Skeletal muscle cell (primary cell): ENCODE measurements around the gene CCDC57.
A peak's percentile ranks its signal among the peaks of the same experiment; 100 is the strongest.

ENCODE experiments used
- DNase-seq: peaks from one replicate; pipeline ENCODE4 v3.0.0-alpha.2; 2010; ENCODE audit warnings: low read depth
- H3K4me3 ChIP-seq: 2 replicates; pipeline ENCODE4 v1.5.1; 2011; ENCODE audit warnings: low read depth, mild to moderate bottlenecking, control low read depth, low read length, moderate library complexity

CCDC57 gene

GRCh38 chr17:82236142-82236971, 23.7 kb upstream of the CCDC57 start:
- H3K4me3 ChIP-seq, result no peak overlapping the region
- DNase-seq, result no peak

DNA sequence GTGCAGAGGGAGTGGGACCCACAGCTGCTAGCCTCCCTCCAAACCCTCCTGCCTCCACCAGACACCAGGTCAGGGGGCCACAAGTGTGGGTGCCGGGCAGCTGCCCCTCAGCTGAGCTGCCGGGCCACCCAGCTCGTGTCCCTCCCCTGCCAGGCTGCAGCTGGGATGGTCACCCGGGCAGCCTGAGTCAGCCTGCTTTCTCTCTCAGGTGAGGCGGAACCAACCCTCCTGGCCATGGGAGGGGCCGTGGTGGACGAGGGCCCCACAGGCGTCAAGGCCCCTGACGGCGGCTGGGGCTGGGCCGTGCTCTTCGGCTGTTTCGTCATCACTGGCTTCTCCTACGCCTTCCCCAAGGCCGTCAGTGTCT, 23.1 kb upstream of the CCDC57 start:
- no peak for DNase-seq
- H3K4me3 ChIP-seq, result no peak overlapping the region

DNA sequence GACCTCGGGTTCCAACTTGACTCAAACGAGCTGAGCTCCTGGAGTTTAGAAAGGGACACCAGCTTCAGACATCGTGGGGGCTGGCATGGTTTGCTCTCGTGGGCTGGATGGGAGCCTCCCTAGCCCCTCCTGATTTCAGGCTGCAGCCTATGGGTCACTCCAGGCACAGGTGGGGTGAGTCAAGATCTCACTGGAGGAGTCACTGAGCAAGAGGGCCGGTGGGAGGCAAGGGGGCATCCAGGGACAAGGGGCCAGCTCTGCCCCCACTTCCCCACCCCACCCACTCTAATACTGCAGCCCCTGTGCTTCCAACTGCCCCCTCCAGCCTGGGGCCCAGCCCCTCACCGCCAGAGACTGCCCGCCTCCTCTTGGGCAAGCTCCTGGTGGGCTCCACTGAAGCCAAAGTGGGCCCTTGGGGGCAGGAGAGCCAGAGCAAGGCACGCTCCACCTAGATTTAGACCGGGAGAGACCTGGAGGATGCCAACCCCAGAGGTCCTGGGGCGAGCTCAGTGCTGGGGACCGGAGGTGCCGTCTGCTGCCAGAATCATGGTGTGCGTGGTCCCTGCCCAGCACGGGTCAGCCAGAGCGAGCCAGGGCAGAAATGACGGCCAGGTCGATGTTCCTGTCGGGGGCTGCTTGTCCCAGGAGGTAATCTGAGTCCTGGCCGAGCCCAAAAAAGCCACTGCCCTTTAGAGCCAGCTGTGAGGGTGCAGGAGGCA, 22.6 kb upstream of the CCDC57 start:
- H3K4me3 ChIP-seq, result no peak overlapping the region
- DNase-seq, result no peak

- H3K4me3 ChIP-seq, result no peak overlapping the region
- DNase-seq, result no peak
These were observed 21.8 kb upstream of the CCDC57 start for GRCh38 chr17:82234211-82235055.

DNA sequence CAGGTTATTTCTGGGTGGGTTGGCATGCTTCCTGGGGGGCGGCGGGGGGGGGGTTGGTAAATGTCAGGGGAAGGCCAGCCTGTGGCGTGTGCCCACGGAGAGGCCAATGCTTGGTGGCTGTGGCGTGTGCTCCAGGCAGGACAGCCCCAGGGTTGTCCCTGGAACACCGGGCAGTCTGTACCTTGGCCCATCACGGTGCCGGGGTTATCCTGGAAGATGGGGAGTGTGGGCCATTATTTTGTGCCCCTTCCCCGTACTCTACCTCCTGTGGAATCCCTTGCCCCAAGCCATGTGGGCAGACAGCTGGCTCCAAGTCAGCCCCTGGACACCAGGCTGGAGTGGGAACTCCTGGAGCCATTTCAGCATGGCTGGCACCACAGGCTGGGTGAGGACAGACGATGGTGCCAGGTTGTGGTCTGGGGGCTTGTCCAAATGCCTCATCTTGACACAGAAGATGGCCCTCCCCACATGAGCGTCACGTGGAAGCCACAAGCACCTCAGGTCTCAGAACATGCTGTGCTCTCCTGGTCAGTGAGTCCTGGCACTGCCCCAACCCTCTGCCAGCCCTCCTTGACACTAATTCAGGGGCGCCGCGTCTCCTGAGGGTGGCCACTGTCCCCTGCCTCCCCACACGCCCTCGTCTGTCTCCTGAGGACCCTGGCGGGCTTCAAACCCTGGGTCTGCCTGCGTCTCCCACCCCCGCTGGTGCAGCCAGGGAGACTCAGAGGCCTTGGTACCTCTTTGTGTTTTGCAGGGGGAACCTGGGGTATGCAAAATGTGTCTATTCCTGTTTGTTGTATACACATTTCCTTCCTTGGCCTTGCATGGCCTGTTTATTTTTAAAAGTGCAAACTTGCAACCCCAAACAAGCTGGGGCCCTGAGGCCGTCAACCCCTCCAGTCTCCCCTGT, 20.5 kb upstream of the CCDC57 start:
- no peak overlapping the region for H3K4me3 ChIP-seq
- DNase-seq, result no peak

DNA sequence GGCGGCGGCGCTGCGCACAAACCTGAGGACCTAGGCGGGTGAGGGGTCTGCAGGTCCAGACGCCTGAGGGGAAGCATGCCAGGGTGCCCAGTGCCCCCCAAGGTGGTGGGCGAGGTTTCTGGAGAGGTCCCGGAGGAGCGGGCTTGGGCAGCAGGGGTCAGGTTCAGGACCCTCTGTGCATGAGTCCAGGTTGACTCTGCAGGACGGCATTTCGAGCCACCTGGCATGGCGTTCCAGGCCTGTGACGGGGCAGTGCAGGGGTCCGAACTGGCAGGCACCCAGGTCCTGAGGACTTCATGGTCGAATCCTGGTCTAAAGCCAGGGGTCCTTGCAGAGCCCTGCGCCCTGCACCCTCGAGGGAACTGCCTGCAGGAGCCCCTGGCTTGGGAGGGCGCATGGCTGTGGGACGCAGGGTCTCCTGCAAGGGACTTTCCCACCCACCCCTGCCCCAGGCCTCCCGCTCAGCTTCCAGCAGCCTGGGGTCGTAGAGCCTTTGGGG, 19.7 kb upstream of the CCDC57 start:
- peak overlapping the region; percentile 93 for H3K4me3 ChIP-seq

GRCh38 chr17:82231562-82232321, 19.1 kb upstream of the CCDC57 start:
- H3K4me3 ChIP-seq, result peak overlapping the region; percentile 93
- DNase-seq, result no peak

More for the DNA sequence above, 19.7 kb upstream of the CCDC57 start:
- no peak for DNase-seq

- no peak for DNase-seq
- H3K4me3 ChIP-seq, result peak overlapping the region; percentile 93
These were observed 18.6 kb upstream of the CCDC57 start for GRCh38 chr17:82231312-82231561.

GRCh38 chr17:82230609-82231311, 18.1 kb upstream of the CCDC57 start:
- peak overlapping the region; percentile 93 for H3K4me3 ChIP-seq
- DNase-seq, result peak; percentile 73

- DNase-seq, result no peak
- peak overlapping the region; percentile 93 for H3K4me3 ChIP-seq
These were observed 17.3 kb upstream of the CCDC57 start for GRCh38 chr17:82229698-82230608.

GRCh38 chr17:82228842-82229697, 16.4 kb upstream of the CCDC57 start, which contains the start of gene SLC16A3:
Gene SLC16A3 (plus strand): TSS chr17:82229042. CDS start chr17:82236009, 6,967 bp downstream.
- peak within 1 kb of the TSS; percentile 93 for H3K4me3 ChIP-seq
- DNase-seq, result no peak

DNA sequence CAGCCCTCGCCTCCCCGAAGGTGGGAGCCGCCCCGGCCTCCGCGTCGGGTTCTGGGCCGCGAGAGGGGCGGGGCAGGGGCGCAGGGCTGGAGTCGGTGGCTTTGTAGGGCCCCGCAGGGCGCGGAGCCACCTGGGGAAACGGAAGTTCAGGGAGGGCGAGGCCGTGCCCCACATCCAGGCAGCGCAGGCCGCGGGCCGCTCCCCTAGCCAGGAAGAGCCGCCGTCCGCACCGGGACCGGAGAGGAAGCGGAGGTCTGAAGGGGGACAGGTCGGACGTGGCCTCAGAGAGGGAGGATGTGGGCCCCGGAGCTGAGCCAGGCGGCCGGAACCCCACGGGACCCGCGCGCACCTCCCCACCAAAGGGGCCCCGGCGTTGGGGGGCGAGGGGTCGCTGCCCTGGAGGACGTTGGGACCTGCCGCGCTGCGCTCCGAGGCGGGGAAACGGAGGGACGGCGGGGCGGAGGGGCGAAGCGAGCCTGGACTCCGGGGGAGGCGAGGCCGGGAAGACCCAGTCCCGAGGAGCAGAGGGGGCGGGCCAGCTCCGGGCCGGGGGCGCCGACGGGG, 15.7 kb upstream of the CCDC57 start:
- DNase-seq, result no peak
- H3K4me3 ChIP-seq, result peak overlapping the region; percentile 55

DNA sequence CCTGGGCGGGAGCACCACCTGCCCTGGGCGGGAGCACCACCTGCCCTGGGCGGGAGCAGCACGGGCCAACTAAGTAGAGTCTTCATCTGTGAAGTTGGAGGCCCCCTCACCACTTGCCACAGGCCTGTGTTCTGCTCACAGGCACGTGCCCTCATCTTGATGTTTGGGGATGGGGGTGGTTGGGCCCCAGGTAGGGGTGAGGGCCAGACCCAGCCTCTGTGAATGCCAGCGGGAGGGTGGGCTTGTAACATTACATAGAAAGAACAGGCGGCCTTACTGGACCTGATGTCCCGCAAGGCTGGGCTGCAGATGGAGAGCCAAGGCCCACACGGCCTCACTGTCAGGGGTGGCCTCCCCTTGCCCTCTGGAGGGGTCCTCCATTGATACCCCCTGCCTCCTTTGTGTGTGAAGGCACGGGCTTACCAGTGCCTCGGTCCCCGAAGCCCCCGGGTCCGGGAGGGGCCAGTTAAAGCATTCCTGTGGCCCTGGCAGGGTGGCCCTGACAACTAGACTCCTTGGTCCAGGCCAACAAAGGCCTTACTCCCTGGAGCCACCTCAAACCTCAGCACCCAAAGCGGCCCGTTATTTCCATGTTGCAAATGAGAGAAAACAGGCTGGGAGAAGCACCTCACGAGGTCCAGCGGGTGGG, 15.1 kb upstream of the CCDC57 start:
- H3K4me3 ChIP-seq, result peak overlapping the region; percentile 55
- DNase-seq, result no peak

GRCh38 chr17:82226809-82227628, 14.4 kb upstream of the CCDC57 start:
- no peak for DNase-seq
- no peak overlapping the region for H3K4me3 ChIP-seq
